Central memory CD4-positive, alpha-beta T cell (primary cell): ENCODE measurements around the gene ACO1.

Experiments used
- DNase-seq: peaks from one replicate; pipeline ENCODE4 v3.0.0; 2022

The ACO1 gene

GRCh38 chr9:32500768-32501167, 116.3 kb downstream of the ACO1 start:
- DNase-seq: no peak

- DNase-seq: no peak
These were observed 117.4 kb downstream of the ACO1 start for GRCh38 chr9:32501868-32502267.

- no peak for DNase-seq
These were observed 118.0 kb downstream of the ACO1 start for GRCh38 chr9:32502464-32502863.

- DNase-seq: no peak
These were observed 118.6 kb downstream of the ACO1 start for GRCh38 chr9:32503008-32503407.
